ENCODE results near the gene STK35.

The STK35 gene

DNA sequence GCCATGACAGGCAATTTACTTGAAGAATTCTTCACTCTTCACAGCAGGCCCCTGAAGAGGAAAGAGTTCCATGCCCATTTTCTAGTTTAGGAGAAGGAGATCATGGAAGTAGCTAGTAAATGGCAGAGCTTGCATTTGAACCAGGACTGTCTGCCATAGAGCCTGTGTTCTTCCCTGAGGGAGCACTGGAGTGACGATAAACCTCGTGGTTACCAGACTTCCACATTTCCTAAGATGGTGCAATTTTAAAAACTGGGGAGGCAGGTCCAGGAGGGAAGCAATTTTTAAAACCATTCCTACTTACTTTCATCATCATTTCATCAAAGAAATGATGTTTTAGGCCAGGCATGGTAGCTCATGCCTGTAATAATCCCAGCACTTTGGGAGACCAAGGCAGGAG is 36.8 kb downstream of the STK35 start:
- H3K4me3 ChIP-seq (ENCODE audit: low read depth, low read length): no peak overlapping the region
- no peak for DNase-seq (ENCODE audit: low read depth)
- in situ Hi-C loops (cut with HindIII; ENCODE audit: low sequenced_read_pairs): no loop called here
- TF ChIP-seq, protein P1, sequence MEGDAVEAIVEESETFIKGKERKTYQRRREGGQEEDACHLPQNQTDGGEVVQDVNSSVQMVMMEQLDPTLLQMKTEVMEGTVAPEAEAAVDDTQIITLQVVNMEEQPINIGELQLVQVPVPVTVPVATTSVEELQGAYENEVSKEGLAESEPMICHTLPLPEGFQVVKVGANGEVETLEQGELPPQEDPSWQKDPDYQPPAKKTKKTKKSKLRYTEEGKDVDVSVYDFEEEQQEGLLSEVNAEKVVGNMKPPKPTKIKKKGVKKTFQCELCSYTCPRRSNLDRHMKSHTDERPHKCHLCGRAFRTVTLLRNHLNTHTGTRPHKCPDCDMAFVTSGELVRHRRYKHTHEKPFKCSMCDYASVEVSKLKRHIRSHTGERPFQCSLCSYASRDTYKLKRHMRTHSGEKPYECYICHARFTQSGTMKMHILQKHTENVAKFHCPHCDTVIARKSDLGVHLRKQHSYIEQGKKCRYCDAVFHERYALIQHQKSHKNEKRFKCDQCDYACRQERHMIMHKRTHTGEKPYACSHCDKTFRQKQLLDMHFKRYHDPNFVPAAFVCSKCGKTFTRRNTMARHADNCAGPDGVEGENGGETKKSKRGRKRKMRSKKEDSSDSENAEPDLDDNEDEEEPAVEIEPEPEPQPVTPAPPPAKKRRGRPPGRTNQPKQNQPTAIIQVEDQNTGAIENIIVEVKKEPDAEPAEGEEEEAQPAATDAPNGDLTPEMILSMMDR (IDR thresholded peaks at IDR 0.05; ENCODE audit: low read depth, low read length, missing control alignments): no peak

DNA sequence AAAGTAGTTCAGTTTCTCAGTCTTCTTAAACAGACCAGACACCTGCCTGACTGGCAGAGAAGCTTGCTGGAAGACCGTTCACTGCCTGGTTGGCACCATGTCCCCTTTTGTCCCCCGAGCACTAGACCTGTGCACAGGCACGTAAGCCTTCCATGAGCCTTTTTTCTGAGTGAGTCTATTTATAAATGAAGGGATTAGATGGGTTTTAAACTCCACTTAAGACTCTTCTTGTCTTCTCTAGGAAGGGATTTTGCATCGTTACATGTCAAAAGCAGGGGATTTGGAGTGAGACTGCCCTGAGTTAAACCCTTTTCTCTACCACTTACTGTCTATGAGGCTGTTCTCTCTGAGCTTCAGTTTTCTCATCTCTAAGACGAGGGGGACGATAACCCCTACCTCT is 37.6 kb downstream of the STK35 start:
- in situ Hi-C loops (cut with HindIII; ENCODE audit: low sequenced_read_pairs): no loop called here
- TF ChIP-seq, protein P1 (IDR thresholded peaks at IDR 0.05; ENCODE audit: low read depth, low read length, missing control alignments): no peak

DNA sequence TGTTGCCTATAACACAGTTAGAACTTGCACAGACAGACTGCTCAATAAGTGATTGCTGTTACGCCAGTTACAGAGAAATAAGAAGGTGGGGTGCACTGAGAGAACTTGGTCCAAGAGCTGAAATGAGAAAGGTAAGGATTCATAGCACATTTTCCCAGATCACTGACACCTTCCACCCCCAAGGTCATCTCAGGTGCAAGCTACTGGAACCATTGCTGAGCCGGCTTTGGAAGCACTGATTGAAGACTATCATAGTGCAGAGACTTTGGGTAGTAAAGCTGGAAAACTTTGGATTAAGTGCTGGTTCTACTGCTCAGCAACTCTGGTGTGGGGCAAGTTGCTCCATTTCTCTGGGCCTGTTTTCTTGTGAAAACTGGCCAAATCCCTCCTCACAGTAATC is 38.1 kb downstream of the STK35 start:
- in situ Hi-C loops (cut with HindIII; ENCODE audit: low sequenced_read_pairs): no loop called here
- no peak for DNase-seq (ENCODE audit: low read depth)
- TF ChIP-seq, protein P1 (IDR thresholded peaks at IDR 0.05; ENCODE audit: low read depth, low read length, missing control alignments): no peak
- no peak overlapping the region for H3K4me3 ChIP-seq (ENCODE audit: low read depth, low read length)

More for the DNA sequence above, 37.6 kb downstream of the STK35 start:
- no peak overlapping the region for H3K4me3 ChIP-seq (ENCODE audit: low read depth, low read length)
- no peak for DNase-seq (ENCODE audit: low read depth)

DNA sequence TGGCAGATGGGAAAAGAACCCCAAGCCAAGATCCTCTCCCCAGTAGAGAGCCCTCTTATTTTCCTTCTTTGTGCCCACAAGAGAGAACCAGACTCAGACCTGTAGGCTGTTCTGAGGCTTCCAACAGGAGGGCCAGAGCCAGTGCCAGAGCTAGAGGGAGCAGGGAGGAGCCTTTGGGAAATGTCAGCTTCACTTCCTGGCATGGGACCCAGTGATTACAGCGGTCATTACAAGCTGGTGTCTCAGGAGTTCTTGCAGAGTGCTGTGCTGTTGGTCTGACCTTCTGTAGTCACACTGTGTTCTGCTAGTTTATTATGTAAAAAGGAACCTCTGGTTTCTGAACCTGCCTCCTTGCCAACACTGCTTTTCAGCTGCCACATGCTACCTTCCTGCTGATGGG is 38.9 kb downstream of the STK35 start:
- in situ Hi-C loops (cut with HindIII; ENCODE audit: low sequenced_read_pairs): no loop called here
- DNase-seq (ENCODE audit: low read depth): no peak
- TF ChIP-seq, protein P1 (IDR thresholded peaks at IDR 0.05; ENCODE audit: low read depth, low read length, missing control alignments): no peak
- H3K4me3 ChIP-seq (ENCODE audit: low read depth, low read length): no peak overlapping the region

DNA sequence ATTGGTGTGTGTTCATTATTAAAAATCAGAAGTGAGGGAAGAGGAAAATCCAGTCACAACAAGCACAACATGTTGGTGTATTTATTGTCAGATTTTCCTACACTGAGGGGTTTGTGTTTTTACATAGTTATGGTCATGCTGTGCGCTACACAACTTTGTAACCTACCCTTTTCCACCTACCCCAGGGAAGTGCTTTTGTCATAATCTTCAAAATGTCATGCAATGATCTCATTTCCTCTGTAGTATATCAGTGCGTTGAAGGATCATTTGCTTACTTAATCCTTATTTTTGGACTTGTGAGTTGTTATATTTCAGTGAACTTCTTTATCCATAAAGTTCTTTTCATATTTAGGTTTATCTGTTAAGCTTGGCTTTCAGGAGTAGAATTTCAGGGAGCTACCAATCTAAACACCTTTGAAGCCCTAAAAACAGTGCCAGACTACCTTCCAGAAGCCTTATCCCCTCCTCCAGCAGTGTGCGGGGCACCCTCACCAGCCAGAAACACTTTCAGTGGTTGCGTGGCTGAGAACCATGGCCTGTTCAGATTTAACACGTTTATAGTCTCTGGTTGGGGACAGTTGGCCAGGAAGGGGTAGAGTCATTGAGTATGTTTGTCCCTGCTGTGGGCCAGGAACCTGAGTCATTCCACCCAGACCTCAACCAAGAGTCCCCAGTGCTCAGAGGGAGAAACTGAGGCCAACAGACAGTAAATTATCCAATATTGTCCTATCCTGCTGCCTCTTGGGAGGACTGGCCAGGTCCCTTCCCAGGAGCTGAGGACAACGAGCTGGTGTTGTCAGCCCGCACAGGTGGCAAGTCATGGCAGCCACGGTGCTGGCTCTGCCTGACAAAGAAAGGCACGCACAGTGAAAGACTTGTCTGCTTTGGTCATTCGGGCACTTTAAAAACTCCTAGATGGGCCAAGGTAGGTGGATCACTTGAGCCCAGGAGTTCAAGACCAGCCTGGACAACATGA is 40.3 kb downstream of the STK35 start:
- H3K4me3 ChIP-seq (ENCODE audit: low read depth, low read length): no peak overlapping the region
- in situ Hi-C loops (cut with HindIII; ENCODE audit: low sequenced_read_pairs): no loop called here
- TF ChIP-seq, protein P1 (IDR thresholded peaks at IDR 0.05; ENCODE audit: low read depth, low read length, missing control alignments): no peak
- DNase-seq (ENCODE audit: low read depth): no peak

DNA sequence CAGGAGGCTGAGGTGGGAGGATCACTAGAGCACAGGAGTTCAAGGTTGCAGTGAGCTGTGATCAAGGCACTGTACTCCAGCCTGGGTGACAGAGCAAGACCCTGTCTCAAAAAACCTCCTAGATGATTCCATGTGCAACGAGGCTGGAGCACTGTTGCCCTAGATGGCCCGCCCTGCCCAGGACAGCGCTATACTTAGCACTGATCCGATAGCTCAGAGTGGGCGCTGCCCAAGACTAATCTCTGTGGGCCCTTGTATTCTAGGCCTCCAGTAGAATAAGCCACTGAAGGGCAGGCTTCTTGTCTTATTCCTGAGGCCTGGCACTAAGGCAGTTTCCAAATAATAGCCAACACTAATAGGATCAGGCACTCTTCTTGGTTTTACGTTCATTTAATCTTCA is 41.0 kb downstream of the STK35 start:
- H3K4me3 ChIP-seq (ENCODE audit: low read depth, low read length): no peak overlapping the region
- TF ChIP-seq, protein P1 (IDR thresholded peaks at IDR 0.05; ENCODE audit: low read depth, low read length, missing control alignments): no peak
- DNase-seq (ENCODE audit: low read depth): no peak
- in situ Hi-C loops (cut with HindIII; ENCODE audit: low sequenced_read_pairs): no loop called here

All from astrocyte of the cerebellum (primary cell).